ENCODE results near the gene RIMKLB. TPM values are rescaled to one million over a fixed set of nuclear protein-coding genes. Genes with fewer than 3 reads are reported as not detected.
"Not testable (repeated sequence)": the region's sequence is repeated elsewhere in the genome, so short reads cannot be mapped to it uniquely, and the experiment has no call there.

The RIMKLB gene
- total RNA-seq, 1 experiment from 2014 or later, result 21.4 TPM

DNA sequence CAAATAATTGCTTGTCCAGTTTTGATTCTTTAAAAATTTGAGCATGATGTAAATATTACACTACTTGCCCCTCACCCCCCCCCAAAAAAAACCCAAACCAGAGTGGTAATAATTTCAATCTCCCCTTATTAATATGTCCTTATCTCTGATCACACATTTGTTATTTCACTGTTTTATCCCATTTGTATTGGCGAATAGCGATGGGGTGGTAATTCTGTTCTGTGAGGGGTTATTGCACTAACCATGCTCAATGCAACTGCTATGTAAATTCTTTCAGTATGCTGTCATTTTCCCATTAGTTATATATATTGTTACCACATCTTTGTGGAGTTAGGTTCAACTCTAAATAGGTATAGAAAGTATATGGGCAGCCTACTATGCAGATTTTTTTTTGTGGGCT is 1.1 kb downstream of the RIMKLB start:
- H3K4me1 ChIP-seq (replicated peaks), result 0 out of 2 replicates have a peak, but pooled peaks cover 4% of the 10 kb centered on the region
- H3K4me3 ChIP-seq, result peak overlapping the region; percentile 97
- peaks cover 22% of the 10 kb centered on the region for H3K36me3 ChIP-seq
- H3K27ac ChIP-seq, result peak overlapping the region; percentile 88
- no peaks in the 10 kb centered on the region; the same call in 1 of the 2 replicates for H3K9me3 ChIP-seq (replicated peaks)
- H3K27me3 ChIP-seq (replicated peaks), result no peaks in the 10 kb centered on the region
- DNase-seq (ENCODE audit: low read depth in 1 of 2, low spot score in 2 of 2), result no peak

DNA sequence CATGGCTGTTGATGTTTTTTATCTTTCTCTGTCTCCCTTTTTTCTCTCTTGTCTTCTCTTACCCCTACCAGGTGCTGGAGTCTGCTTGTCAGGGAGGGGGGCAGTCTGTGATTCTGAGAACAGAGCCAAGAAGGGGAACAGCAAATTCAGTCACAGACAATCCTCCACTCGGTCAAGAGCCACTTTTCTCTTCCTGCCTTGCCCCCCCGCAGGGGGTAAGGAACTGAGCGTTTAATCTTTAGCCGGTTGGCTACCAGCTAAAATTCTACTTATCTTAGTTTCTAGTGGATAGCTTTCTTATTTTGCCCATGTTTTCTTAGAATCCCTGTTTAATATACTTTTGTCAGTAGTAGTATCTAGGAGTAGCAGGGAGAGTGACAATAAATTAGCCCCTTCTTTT is 1.9 kb downstream of the RIMKLB start:
- no peak for DNase-seq (ENCODE audit: low read depth in 1 of 2, low spot score in 2 of 2)
- Histone ChIP-seq H3K36me3 (peaks cover 22% of the 10 kb centered on the region), H3K27me3 (replicated peaks) (no peaks in the 10 kb centered on the region), H3K4me1 (replicated peaks) (0 out of 2 replicates have a peak, but pooled peaks cover 4% of the 10 kb centered on the region), H3K9me3 (replicated peaks) (no peaks in the 10 kb centered on the region; the same call in 1 of the 2 replicates), H3K4me3 (no peak overlapping the region), H3K27ac (no peak overlapping the region)

DNA sequence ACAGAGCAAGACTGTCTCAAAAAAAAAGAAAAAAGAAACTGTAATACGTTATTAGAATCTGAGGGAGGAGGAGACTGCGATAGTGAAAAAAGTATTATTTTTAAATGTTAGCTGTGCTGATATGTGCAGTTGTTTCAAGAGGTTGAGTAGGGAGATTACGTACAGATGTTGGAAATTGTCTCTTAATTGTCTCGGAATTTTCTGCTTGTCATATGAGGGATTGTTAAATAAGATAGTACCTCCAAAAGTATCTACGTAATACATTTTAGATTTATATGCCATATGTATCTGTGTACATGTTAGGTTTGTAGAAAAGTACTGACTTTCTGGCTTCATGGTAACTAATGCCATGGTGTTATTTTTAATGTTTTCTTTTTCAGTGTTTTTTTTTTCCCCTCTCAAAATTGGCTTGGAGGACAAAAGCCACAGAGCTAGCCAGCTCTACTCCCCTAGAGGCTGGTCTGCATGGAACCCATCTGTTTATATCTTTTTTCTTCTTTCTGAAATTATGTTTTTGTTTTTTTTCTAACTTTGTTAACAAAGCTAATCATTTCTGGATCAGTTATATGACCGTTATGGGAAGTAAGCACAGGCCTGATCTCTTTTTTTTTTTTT is 3.4 kb downstream of the RIMKLB start:
- Histone ChIP-seq H3K36me3 (peaks cover 22% of the 10 kb centered on the region), H3K27ac (no peak overlapping the region), H3K27me3 (replicated peaks) (no peaks in the 10 kb centered on the region), H3K9me3 (replicated peaks) (no peaks in the 10 kb centered on the region; the same call in 1 of the 2 replicates), H3K4me1 (replicated peaks) (0 out of 2 replicates have a peak, but pooled peaks cover 4% of the 10 kb centered on the region), H3K4me3 (no peak overlapping the region)
- no peak for DNase-seq (ENCODE audit: low read depth in 1 of 2, low spot score in 2 of 2)

DNA sequence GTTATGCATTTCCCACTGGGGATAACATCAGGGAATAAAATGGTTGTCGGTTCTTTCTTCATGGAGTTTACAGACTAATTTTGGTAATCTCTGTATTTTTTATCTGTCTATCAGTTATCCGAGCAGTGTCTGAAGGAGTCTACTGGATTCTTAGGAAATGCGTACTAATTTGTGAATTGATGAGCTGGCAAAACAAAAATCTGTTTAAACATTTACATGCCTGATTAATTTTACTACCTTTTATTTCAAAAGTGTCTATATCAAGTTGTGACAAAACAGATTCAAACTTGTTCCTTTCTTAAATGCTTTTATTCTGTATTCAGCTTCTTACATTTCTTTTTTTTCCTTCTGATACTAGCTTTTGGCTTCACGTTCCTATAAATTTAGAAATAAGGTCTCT is 4.4 kb downstream of the RIMKLB start:
- no peak overlapping the region for H3K27ac ChIP-seq
- H3K36me3 ChIP-seq, result peaks cover 21% of the 10 kb centered on the region
- 0 out of 2 replicates have a peak, but pooled peaks cover 4% of the 10 kb centered on the region for H3K4me1 ChIP-seq (replicated peaks)
- H3K27me3 ChIP-seq (replicated peaks), result no peaks in the 10 kb centered on the region
- H3K9me3 ChIP-seq (replicated peaks), result no peaks in the 10 kb centered on the region; the same call in 1 of the 2 replicates
- H3K4me3 ChIP-seq, result no peak overlapping the region
- DNase-seq (ENCODE audit: low read depth in 1 of 2, low spot score in 2 of 2), result no peak

DNA sequence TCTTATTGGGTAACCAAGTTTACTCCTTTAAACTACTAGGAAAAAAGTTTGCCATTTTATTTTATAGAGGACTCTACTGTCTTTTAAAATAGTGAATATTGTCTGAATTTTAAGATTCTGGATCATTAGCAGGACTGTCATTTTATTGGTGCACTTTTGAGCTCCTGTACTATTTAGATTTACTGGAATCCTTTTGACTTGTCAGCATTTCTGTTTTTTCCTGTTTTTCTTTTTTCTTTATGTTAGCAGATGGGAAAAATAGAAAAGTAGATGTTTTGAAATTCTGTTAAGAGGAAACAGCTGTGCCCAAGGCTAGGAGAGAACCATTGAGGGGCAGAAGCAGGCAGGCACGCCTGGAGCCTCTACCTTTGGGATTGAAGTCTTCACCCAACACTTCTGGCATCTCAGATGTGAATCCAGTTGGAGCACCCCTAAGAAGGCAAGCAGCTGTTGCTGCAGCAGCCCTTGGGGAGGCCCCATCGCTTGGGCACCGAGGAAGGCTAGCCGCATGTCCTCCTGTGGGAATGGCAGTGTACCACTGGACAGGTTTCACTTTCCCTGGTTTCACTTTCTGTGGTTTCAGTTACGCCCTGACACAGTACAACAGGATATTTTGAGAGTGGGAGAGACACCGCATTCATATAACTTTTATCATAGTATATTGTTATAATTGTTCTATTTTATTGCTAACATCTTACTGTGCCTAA is 11.5 kb downstream of the RIMKLB start:
- H3K4me3 ChIP-seq, result peak overlapping the region; percentile 24
- H3K27ac ChIP-seq, result no peak overlapping the region
- peak in 1 of 2 experiments; percentile 41 for DNase-seq (ENCODE audit: low read depth in 1 of 2, low spot score in 2 of 2)

DNA sequence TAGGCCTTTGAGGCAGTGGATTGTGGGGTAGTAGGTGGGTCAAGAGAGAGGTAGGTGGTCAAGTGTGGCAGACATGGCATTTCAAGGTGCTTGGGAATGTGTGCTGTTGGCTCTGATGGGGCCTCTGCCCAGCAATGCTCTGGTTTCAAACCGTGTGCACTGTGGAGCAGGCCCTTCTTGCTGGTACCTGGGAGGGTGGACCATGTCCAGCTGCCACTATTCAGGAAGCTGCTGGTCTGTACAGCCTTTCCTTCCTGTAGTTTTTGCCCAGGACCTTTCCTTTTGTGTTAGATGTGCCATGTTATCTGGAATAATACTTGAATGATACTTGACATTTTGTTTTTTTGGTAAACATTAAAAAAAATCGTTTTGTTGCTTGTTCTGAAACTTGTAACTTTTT is 14.8 kb downstream of the RIMKLB start:
- H3K4me3 ChIP-seq, result no peak overlapping the region
- no peak for DNase-seq (ENCODE audit: low read depth in 1 of 2, low spot score in 2 of 2)

More for the DNA sequence above, 11.5 kb downstream of the RIMKLB start:
- H3K27me3 ChIP-seq (replicated peaks), result no peaks in the 10 kb centered on the region
- peaks cover 9% of the 10 kb centered on the region; the same call in 1 of the 2 replicates for H3K36me3 ChIP-seq
- H3K9me3 ChIP-seq (replicated peaks), result no peaks in the 10 kb centered on the region
- H3K4me1 ChIP-seq (replicated peaks), result no peaks in the 10 kb centered on the region

DNA sequence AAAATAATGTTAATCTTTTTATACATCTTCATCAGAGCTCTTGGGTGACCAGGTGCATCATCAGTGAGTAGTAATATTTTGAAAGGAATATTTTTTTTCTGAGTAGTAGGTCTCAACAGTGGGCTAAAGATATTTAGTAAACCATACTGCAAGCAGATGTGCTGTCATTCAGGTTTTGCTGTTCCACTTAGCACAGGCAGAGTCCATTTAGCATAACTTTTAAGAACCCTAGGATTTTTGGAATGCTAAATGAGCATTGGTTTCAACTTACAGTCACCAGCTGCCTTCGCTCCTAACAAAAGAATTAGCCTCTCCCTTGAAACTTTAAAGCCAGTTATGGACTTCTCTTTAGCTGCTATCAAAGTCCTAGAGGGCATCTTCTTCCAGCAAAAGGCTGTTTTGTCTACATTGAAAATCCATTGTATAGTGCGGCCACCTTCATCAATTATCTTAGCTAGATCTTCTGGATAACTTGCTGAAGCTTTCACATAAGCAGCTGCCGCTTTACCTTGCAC is 24.6 kb downstream of the RIMKLB start:
- Histone ChIP-seq H3K4me1 (replicated peaks) (no peaks in the 10 kb centered on the region), H3K4me3 (no peak overlapping the region), H3K9me3 (replicated peaks) (no peaks in the 10 kb centered on the region), H3K36me3 (peaks cover 48% of the 10 kb centered on the region), H3K27me3 (replicated peaks) (no peaks in the 10 kb centered on the region), H3K27ac (no peak overlapping the region)
- DNase-seq (ENCODE audit: low read depth in 1 of 2, low spot score in 2 of 2), result no peak

More for the DNA sequence above, 14.8 kb downstream of the RIMKLB start:
- H3K9me3 ChIP-seq (replicated peaks), result no peaks in the 10 kb centered on the region
- H3K36me3 ChIP-seq, result peaks cover 20% of the 10 kb centered on the region
- no peak overlapping the region for H3K27ac ChIP-seq
- no peaks in the 10 kb centered on the region for H3K4me1 ChIP-seq (replicated peaks)
- no peaks in the 10 kb centered on the region for H3K27me3 ChIP-seq (replicated peaks)

DNA sequence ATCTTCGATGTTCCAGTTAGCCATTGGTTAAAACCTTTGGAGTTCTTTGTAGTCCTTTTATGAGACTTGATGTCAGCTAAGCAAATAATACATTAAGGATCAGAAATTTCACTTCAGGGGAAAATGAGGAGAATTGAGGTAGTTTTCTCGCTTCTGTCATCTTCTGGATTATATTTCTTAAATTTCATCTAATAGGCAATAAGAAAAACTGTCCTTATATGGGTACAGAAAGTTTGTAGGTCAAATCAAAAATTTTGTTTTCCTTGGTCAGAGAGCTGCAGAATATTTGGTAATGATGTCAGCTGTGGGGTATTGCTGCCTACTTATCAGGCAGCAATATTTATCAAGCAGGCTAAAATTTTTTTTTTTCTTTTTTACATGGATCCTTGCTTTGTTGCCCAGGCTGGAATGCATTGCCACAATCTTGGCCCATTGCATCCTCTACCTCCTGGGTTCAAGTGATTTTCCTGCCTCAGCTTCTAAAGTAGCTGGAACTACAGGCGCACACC is 37.1 kb downstream of the RIMKLB start:
- H3K27me3 ChIP-seq (replicated peaks), result no peaks in the 10 kb centered on the region
- DNase-seq (ENCODE audit: low read depth in 1 of 2, low spot score in 2 of 2), result no peak

DNA sequence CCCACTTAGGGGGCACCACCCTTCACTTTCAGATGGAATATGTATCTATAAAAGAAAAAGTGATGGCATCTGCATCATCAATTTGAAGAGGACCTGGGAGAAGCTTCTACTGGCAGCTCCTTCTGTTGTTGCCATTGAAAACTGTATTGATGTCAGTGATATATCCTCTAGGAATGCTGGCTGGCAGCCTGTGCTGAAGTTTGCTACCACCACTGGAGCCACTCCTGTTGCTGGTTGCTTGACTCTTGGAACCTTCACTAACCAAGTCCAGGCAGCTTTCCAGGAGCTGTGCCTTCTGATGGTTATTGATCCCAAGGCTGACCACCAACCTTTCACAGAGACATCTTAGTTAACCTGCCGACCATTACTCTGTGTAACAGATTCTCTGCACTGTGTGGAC is 44.7 kb downstream of the RIMKLB start:
- Histone ChIP-seq H3K27ac (no peak overlapping the region), H3K9me3 (replicated peaks) (no peaks in the 10 kb centered on the region), H3K4me3 (no peak overlapping the region), H3K27me3 (replicated peaks) (no peaks in the 10 kb centered on the region), H3K4me1 (replicated peaks) (no peaks in the 10 kb centered on the region), H3K36me3 (no peaks in the 10 kb centered on the region; the same call in 1 of the 2 replicates)
- DNase-seq (ENCODE audit: low read depth in 1 of 2, low spot score in 2 of 2), result no peak

More for the DNA sequence above, 37.1 kb downstream of the RIMKLB start:
- Histone ChIP-seq H3K27ac (no peak overlapping the region), H3K4me3 (no peak overlapping the region), H3K9me3 (replicated peaks) (no peaks in the 10 kb centered on the region), H3K4me1 (replicated peaks) (no peaks in the 10 kb centered on the region), H3K36me3 (no peaks in the 10 kb centered on the region)

DNA sequence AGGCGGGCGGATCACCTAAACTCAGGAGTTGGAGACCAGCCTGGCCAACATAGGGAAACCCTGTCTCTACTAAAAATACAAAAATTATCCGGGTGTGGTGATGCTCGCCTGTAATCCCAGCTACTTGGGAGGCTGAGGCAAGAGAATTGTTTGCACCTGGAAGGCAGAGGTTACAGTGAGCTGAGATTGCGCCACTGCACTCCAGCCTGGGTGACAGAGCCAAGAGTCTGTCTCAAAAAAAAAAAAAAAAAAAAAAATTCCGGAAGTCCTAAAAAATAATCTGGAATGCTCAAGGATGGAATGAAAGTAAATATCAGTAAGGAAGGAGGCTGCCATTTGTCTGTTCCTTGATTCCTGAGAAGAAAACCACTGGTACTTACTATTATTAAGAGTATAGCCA is 45.3 kb downstream of the RIMKLB start:
- not testable (repeated sequence) for H3K4me1 ChIP-seq (replicated peaks); H3K27ac ChIP-seq; H3K36me3 ChIP-seq; H3K4me3 ChIP-seq; H3K9me3 ChIP-seq (replicated peaks); DNase-seq (ENCODE audit: low read depth in 1 of 2, low spot score in 2 of 2); H3K27me3 ChIP-seq (replicated peaks)

DNA sequence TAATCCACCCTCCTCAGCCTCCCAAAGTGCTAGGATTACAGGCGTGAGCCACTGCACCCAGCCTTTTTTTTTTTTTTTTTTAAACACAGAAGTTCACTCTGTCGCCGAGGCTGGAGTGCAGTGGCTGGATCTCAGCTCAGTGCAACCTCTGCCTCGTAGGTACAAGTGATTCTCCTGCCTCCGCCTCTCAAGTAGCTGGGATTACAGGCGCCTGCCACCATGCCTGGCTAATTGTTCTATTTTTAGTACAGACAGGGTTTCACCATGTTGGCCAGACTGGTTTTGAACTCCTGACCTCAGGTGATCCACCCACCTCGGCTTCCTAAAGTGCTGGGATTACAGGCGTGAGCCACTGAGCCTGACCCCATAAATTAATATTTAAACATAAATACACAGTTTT is 47.8 kb downstream of the RIMKLB start:
- not testable (repeated sequence) for DNase-seq (ENCODE audit: low read depth in 1 of 2, low spot score in 2 of 2); H3K4me1 ChIP-seq (replicated peaks); H3K36me3 ChIP-seq; H3K9me3 ChIP-seq (replicated peaks); H3K27me3 ChIP-seq (replicated peaks); H3K27ac ChIP-seq; H3K4me3 ChIP-seq

DNA sequence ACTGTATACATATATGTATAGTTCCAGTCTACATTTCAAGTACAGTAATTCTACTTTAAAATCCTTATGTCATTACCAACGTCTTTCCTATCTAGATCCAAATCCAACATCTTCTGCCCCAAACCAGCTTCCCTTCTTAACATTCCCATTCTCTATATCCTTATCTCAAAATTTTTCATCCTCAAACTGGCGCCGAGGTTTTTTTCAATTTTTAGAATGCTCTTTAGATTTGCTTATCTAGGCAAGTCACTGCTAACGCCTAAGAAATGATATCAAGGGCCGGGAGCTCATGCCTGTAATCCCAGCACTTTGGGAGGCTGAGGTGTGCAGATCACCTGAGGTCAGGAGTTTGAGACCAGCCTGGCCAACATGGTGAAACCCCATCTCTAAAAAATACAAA is 48.3 kb downstream of the RIMKLB start:
- H3K27ac ChIP-seq, result no peak overlapping the region

DNA sequence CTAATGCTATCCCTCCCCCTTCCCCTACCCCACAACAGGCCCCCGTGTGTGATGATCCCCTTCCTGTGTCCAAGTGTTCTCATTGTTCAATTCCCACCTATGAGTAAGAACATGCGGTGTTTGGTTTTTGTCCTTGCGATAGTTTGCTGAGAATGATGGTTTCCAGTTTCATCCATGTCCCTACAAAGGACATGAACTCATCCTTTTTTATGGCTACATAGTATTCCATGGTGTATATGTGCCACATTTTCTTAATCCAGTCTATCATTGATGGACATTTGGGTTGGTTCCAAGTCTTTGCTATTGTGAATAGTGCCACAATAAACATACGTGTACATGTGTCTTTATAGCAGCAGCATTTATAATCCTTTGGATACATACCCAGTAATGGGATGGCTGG is 62.3 kb downstream of the RIMKLB start:
- DNase-seq (ENCODE audit: low read depth in 1 of 2, low spot score in 2 of 2); H3K4me1 ChIP-seq (replicated peaks); H3K27me3 ChIP-seq (replicated peaks); H3K27ac ChIP-seq; H3K4me3 ChIP-seq; H3K36me3 ChIP-seq; H3K9me3 ChIP-seq (replicated peaks): not testable (repeated sequence)

More for the DNA sequence above, 48.3 kb downstream of the RIMKLB start:
- Histone ChIP-seq H3K9me3 (replicated peaks) (no peaks in the 10 kb centered on the region), H3K36me3 (peaks cover 7% of the 10 kb centered on the region), H3K27me3 (replicated peaks) (no peaks in the 10 kb centered on the region), H3K4me1 (replicated peaks) (no peaks in the 10 kb centered on the region), H3K4me3 (no peak overlapping the region)
- no peak for DNase-seq (ENCODE audit: low read depth in 1 of 2, low spot score in 2 of 2)

DNA sequence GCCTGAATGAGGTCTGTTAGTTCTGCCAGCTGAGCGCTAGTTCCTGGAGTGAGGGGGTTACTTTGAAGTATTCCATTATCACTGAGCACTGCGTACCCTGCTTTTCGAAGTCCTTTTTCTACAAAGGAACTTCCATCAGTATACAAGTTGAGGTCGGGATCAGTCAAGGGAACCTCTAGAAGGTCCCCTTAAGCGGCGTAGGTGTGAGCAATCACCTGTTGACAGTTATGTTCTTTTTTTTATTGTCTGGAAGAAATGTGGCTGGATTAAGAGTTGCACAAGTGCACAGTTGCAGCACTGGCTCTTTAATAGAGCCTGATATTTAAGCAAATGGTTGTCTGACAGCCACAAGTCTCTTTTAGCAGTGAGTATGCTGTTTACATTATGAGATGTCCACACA is 64.9 kb downstream of the RIMKLB start:
- DNase-seq (ENCODE audit: low read depth in 1 of 2, low spot score in 2 of 2), result not testable (repeated sequence)

More for the DNA sequence above, 64.9 kb downstream of the RIMKLB start:
- not testable (repeated sequence) for H3K4me1 ChIP-seq (replicated peaks); H3K27ac ChIP-seq; H3K9me3 ChIP-seq (replicated peaks); H3K36me3 ChIP-seq; H3K27me3 ChIP-seq (replicated peaks); H3K4me3 ChIP-seq
